GM19467 (cell line): ENCODE measurements around the gene TMEM208.

Experiments used
- ATAC-seq: cut with Tn5 transposase; IDR thresholded peaks from one replicate; pipeline ENCODE4 v1.9.1; 2021; ENCODE audit warnings: mild to moderate bottlenecking, moderate library complexity; ENCODE audit not compliant: unreplicated experiment

The TMEM208 gene

DNA sequence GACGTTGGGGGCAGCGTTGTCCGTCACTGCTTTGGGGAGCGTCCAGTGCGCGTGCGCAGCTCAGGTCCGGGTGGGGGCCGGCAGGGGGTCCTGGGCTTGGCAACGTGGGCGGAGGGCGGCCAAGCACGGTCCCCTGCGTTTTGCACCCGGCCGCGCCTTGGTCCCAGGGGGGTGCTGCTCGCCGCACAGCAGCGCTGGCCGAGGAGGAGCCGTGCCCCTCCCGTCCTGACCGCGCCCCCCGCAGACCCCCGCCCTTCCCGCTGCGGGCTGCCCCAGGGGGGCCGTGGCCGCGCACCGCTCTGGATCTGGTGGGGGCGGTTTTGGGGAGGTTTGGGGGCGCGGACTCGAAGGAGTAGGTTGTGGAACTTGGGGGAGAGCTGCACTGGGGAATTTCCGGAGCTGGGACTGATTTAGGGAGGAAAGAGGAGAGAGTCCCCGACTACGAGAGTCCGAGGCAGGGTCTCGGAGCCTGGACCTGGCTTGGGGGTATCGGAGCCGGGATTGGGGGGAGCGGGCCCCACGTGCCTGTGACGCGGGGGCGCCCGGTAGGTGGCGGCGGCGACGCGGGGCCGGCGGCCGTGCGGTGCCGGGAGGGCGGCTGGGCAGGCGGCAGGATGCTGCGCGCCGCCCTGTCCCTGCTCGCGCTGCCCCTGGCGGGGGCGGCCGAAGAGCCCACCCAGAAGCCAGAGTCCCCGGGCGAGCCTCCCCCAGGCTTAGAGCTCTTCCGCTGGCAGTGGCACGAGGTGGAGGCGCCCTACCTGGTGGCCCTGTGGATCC lies 21.7 kb downstream of the TMEM208 start, which contains the start of gene SLC9A5:
SLC9A5 (plus strand) TSS at position 579 of the 777 bp plus-strand sequence; CDS start at position 615, 36 bp downstream.
- no peak for ATAC-seq

DNA sequence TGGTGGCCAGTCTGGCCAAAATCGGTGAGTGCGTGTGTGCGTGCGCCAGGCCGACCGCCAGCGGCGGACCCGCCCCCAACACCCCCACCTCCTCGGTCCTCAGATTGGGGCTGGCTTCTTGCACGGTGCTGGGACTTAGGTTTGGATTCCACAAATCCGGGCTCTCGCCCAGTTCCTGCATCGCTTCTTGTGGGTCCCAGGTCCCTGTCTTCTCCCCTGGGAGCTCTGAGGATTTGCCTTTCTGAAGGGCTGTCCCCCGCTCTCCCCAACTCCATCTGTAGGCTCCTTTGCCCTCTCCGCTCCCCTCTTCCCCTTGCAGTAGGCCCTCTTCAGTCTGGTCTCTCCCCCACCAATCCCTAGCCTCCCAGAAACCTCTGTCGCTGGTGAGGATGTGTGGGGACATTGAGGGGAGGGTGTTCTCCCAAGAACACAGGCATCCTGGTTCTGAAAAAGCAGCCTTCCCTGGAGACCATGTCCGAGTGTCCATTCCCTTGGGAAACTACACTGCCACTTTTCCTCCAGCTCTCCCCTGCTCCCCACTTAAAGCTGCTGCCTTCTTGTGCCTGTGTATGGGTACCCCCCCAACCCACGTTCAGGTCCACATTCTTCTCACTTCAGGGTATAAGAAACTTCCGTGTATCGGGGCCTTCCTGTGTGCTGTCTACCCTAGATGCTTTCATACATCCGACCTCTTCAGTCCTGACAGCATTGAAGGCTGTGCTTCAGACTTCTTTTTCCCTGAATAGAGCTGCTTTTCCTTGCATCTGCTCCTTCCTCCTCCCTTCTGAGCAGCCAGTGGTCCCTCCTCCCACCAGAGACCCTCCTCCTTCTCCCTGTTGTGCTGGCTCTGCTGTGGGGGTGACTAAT lies 22.5 kb downstream of the TMEM208 start:
- no peak for ATAC-seq

DNA sequence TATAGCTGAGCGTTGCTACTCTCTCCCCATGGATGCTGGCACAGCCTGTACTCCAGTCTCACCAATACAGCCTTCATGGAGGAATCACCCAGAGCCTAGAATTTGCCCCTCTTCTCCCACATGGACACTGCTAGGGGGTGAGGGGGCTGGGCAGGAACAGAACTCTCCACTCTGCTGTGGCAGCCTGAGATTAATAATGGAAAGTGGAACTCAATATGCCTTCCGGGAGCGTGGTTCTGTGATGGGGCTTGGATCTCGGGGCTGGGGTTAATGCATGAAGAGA lies 23.1 kb downstream of the TMEM208 start:
- ATAC-seq = no peak

DNA sequence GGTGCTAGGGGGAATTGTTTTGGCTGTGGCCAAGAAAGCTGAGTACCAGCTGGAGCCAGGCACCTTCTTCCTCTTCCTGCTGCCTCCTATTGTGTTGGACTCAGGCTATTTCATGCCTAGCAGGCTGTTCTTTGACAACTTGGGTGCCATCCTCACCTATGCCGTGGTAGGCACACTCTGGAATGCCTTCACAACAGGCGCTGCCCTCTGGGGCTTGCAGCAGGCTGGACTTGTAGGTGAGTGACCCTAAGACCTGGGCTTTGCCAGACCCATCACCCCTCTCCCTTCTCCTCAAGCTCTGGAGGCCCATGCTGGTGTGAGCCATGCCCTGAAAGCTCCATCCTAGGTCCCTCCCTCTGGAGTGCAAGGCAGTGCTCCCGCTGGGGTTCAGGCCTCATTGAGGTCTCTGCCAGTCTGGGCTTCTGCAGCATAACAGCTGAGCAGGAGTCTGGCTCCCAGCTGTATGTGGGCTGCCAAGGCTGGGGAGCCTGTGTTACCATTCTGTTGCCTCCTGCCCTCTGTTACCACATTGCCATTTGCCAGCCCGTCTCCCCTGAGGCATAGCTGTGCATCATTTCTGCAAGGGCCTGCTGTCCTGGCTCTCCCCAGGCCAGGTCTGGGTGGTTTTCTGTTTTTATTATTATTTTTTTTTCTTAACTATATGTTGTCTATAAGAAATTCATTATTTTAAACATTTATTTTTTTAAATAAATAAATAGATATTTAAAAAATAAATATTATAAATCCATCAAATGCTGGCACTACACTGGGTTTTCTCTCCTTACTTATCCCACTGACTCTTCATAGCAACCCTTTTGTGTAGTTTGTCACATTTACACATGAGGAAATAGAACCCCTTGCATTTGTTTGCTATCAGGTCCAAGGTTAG lies 25.9 kb downstream of the TMEM208 start:
- no peak for ATAC-seq

DNA sequence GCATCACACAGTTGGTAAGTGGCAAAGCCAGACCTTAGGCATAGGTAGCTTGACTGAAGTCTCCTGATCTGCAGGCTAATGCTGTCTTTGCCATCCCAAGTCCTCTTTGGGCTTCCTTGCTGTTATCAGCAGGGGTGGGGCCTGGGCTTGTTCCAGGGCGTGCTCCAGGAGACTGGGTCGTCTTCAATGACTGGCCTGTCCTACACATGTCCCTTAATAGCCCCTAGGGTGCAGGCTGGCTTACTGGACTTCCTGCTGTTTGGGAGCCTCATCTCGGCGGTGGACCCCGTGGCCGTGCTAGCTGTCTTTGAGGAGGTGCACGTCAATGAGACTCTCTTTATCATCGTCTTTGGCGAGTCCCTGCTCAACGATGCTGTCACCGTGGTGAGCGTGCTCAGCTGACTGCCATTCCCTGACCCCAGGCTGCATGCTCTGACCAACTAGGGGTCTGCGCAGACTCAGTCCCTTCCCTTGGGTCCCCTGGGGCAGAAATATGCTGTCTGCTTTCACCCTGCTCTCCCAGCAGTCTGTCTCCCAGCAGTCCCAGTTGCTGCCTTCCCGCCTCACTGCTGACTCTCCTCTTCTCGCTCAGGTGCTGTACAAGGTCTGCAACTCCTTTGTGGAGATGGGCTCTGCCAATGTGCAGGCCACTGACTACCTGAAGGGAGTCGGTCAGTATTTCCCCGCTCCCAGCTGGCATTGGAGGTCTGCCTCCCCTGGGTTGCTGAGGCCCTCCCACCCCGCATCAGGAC lies 28.0 kb downstream of the TMEM208 start:
- ATAC-seq = no peak

DNA sequence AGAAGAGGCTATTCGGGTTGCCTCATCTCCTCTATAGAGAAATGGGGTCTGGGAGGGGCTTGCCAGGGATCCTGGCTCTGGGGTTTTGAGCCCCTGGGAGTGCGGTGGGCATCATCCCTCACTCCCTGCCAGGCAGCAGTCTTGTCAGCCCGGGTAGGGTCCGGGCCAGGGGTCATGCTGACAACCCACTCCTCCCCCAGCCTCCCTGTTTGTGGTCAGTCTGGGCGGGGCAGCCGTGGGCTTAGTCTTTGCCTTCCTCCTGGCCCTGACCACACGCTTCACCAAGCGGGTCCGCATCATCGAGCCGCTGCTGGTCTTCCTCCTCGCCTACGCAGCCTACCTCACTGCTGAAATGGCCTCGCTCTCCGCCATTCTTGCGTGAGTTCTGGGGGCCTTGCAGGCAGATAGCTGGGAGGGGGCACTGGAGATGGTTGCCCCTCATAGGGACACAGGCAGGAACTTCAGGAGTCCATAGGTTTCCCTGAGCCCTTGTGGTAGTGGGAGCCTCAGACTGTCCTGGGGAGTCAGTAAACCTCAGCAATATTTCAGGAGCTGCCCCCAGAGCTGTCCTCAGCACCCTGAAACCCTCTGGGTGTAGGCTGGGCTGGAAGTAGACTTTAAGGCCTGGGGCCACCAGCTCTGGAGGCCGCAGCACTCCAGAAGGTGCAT lies 28.8 kb downstream of the TMEM208 start:
- no peak for ATAC-seq

DNA sequence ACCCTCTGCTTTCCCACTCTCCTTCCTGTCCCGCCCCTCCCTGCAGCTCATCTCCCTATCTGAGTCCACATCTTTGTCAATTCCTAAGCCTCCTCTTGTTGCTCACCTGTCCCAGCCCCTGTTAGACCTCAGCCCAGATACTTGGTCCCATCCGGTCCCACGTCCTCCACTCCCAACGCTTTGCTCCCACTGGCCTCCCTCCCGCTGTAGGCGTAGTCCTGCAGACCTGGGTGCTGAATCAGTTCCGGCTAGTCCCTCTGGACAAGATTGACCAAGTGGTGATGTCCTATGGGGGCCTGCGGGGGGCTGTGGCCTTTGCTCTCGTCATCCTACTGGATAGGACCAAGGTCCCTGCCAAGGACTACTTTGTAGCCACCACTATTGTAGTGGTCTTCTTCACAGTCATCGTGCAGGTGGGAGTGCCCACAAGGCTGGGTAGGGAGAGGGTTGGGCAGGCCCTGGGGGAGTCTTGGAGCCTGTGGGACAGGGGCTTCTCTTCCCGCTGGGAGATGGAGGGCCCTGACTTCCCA lies 29.8 kb downstream of the TMEM208 start:
- no peak for ATAC-seq

DNA sequence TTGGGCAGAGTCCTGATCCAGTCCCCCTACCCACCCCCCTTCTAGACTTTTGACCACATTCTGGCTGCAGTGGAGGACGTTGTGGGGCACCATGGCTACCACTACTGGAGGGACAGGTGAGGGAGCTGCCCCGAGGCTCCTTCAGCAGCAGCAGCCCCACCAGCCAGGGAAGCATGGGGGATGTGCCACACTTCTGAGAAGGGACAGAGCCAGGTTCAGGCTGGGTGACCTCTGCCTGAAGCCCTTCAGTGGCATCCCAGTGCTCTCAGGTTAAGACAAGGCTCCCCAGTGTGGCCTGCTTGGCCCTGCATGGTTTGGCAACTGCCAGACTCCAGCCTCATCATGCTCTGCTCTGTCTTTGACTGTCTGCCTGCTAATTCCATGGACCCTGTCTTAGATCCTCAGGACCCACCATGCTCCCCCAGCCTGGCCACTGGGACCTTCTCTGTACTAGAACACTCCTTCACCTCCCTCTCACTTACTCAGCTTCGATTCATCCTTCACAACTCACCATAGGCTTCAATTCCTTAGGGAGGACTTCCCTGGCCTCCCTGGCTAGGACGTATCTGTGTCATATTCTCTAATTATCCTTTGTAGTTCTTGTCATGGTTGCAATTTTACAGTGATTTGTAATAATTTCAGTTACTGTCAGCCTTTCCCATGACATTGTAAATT lies 30.7 kb downstream of the TMEM208 start:
- ATAC-seq = no peak

DNA sequence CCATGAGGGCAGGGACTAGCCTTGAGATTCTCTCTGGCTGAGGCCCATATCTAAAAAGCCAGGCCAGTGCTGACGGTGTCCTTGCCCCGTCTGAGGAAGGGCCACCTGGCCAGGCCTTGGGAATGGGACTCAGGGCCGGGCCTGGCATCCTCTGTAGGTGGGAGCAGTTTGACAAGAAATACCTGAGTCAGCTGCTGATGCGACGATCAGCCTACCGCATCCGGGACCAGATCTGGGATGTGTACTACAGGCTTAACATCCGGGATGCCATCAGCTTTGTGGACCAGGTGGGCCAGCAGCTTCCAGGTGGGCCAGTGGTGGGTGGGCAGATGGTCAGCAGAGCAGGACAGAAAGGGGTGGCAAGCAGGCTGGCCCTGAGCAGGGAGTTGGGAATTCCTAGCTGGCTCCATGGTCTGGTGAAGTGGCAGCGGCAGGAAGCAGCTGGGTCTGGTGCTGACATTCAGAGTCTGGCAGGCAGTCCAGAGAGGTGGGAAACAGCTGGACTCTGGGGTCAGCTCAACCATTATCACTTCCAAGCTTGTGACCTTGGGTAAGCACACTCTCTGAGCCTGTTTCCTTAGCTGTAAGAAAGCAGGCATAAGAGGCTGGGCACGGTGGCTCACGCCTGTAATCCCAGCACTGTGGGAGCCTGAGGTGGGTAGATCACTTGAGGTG lies 31.4 kb downstream of the TMEM208 start:
- no peak for ATAC-seq

DNA sequence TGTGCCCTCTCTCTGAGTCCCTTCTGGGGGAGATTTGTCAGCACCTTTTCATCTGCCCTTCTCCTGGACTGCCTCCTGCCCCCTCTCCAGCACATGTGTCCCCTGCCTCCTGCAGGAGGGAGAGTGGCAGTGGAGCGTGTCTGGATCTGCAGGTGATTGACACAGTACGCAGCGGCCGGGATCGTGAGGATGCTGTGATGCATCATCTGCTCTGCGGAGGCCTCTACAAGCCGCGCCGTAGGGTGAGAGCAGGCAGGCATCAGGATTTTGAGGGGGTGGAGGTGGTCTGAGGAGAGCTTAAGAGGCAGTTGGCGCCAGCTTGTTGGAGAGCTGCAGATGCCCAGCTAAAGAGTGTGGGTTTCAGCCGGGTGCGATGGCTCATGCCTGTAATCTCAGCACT lies 32.8 kb downstream of the TMEM208 start:
- ATAC-seq = no peak

DNA sequence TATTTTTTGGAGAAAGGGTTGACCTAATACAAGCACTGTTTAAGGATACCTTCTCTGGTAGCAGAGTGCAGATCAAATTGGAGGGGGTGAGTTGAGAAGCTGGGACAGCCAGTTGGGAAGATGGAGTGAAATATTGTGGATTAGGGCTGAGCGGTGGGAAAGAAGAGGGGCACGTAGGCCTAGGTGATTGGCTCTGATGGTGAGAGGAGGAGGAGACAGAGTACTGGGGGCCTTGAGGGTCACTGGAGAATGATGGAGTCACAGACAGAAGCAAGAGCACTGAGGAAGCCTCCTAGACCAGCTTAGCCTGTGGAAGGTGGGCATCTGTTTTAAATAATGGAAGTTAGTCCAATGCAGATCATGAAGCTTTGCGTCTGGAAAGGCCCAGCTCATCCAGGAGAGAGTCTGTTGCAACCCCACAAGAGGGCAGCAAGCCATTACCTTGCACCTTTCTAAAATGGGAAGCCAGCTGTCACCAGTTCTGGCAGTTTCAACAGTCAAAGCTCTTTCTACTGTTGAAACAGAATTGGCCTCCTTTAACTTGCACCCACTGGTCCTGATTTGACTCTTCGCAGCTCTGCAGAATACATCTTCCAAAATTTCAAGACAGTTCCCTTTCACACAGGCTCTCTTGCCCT lies 33.6 kb downstream of the TMEM208 start:
- no peak for ATAC-seq

DNA sequence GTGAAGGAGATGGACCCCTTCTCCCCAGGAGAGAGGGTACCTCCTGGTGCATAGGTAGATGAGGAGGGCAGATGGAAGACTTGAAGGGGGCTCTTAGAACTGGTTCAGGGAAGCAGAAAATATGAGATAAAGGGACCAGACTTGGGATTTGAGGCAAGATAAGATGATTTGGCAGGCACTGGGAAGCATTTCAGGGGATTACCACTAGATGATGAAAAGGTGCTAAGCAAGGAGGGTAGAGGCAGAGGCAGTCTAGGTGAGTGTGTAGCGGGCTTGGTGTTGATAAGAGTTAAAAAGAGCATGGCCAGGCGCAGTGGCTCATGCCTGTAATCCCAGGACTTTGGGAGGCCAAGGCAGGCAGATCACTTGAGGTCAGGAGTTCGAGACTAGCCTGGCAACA lies 36.3 kb downstream of the TMEM208 start:
- ATAC-seq = no peak

DNA sequence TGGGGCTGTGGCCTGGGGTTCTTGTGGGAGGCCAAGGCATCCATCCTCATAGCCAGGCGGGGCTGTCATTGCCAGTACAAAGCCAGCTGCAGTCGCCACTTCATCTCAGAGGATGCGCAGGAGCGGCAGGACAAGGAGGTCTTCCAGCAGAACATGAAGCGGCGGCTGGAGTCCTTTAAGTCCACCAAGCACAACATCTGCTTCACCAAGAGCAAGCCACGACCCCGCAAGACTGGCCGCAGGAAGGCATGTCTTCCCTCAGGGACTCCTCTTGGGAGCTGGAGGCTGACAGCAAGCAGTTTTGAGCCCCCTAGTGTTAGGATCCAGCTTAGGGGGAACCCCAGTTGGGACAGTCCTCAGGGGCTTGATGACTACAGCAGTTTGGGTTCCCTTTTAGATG lies 37.3 kb downstream of the TMEM208 start:
- ATAC-seq = no peak

DNA sequence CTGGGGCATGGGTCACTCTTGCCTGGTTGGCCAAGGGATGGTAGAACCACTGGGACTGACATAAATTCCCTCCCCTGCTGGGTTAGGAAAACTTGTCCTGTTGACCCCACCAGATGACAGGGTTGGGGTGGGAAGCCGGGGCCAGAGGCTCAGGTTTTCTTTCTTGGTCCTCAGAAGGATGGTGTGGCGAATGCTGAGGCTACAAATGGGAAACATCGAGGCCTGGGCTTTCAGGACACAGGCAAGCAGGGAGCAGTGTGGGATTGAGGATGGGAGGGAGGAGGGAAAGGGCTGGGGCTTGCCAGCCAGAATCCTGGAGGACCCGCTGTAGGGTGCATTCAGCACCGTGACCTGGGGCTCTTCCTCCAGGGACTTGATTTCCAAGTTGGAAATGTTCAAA lies 37.9 kb downstream of the TMEM208 start:
- no peak for ATAC-seq

DNA sequence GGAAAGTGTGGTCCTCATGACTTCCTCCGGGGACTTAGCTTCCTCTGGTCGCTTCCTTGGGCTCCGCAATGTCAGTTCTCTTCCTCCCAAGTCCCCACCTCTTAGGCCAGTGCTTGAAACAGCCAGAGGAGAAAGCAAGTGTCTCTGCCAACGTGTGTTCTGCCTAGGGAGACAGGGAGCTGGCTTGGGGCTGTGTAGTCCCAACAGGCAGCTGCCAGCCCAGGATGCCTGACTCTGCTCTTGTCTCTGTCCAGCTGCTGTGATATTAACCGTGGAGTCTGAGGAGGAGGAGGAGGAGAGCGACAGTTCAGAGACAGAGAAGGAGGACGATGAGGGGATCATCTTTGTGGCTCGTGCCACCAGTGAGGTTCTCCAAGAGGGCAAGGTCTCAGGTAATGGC lies 38.9 kb downstream of the TMEM208 start:
- no peak for ATAC-seq

DNA sequence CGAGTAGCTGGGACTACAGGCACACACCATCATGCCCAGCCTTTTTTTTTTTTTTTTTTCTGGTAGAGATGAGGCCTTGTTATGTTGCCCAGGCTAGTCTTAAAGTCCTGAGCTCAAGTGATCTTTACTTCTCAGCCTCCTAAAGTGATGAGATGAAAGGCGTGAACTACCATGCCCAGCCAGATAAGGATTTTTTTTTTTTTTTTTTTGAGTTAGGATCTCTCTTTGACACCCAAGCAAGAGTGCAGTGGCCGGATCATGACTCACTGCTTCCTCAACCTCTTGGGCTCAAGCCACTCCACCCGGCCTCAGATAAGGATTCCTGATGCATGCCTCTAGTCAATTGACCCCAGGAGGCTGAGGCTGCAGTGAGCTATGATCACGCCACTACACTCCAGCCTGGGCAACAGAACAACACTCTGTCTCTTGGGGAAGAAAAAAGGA lies 41.2 kb downstream of the TMEM208 start:
- ATAC-seq = no peak

DNA sequence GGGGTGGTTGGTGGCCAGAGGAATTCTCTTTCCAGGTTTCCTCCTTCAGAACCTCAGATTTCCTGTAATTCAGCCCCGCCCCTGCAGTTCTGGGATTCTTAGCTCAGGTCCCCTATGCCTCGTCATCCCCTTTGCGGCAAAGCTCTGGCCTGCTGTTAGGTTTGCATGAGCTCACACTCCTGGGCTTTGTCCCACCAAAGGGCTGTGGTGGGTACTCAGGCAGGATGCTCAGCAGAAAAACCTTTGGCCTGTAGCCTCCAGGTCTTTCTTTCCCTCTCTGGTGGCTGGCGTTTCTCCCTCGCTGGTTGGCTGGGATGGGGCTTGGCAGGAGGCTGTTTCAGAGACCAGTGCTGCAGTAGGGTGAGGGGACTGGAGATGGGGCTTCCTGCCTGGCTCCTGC lies 42.8 kb downstream of the TMEM208 start:
- ATAC-seq = no peak

DNA sequence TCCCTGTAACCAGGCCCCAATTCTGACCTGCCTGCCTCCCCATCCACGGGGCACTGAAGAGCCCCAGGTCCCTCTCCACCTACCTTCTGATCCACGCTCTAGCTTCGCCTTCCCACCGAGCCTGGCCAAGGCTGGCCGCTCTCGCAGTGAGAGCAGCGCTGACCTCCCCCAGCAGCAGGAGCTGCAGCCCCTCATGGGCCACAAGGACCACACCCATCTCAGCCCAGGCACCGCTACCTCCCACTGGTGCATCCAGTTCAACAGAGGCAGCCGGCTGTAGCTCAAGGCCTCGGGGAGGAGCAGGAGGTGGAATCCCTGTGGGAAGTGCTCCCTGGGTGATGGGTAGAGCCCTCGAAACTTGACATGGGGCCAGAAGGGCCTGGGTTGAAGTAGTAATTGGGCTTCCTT lies 44.0 kb downstream of the TMEM208 start:
- ATAC-seq = no peak
